Keratinocyte (primary cell): ENCODE results near the gene CLDN11.

Experiments
- EZH2 ChIP-seq: IDR thresholded peaks from one replicate; pipeline ENCODE4 v1.6.1; 2012; ENCODE audit warnings: inconsistent platforms, mild to moderate bottlenecking, low read length, moderate library complexity
- TF ChIP-seq, protein P1 (sequence below), 3 experiments: IDR thresholded peaks in 1 of 3; conservative IDR thresholded peaks in 1 of 3; optimal IDR thresholded peaks in 1 of 3; 2 replicates in 2 of 3; 3 replicates in 1 of 3; pipeline versions ENCODE3 to v1.5.1; 2011; ENCODE audit warnings: low read length in 3 of 3, mild to moderate bottlenecking in 3 of 3, moderate library complexity in 2 of 3, control low read depth in 1 of 3, inconsistent platforms in 1 of 3; ENCODE audit not compliant: insufficient read depth in 2 of 3; ENCODE audit errors: extremely low read depth in 1 of 3

DNA sequence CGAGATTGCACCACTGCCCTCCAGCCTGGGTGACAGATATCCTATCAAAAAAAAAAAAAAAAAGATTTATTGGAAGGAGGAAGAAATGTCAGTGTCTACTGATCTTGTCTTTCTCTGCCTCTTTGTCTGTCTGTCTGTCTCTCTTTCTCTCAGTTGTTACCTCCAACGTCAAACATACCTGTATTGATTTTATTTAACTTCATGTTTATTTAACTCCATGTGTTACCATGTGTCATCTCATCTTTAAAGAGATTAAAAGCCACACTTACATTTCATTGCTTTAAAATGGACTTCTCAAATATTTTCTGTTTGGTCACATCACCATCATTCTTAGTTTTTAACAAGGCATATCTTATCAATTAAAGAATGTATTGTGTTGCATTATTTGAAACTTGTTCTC lies 9.4 kb downstream of the CLDN11 start:
- TF ChIP-seq, protein P1, sequence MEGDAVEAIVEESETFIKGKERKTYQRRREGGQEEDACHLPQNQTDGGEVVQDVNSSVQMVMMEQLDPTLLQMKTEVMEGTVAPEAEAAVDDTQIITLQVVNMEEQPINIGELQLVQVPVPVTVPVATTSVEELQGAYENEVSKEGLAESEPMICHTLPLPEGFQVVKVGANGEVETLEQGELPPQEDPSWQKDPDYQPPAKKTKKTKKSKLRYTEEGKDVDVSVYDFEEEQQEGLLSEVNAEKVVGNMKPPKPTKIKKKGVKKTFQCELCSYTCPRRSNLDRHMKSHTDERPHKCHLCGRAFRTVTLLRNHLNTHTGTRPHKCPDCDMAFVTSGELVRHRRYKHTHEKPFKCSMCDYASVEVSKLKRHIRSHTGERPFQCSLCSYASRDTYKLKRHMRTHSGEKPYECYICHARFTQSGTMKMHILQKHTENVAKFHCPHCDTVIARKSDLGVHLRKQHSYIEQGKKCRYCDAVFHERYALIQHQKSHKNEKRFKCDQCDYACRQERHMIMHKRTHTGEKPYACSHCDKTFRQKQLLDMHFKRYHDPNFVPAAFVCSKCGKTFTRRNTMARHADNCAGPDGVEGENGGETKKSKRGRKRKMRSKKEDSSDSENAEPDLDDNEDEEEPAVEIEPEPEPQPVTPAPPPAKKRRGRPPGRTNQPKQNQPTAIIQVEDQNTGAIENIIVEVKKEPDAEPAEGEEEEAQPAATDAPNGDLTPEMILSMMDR (optimal IDR thresholded peaks at IDR 0.05 in 1 of 3, IDR thresholded peaks at IDR 0.05 in 1 of 3, conservative IDR thresholded peaks at IDR 0.05 in 1 of 3; ENCODE audit: extremely low read depth in 1 of 3, insufficient read depth in 2 of 3, low read length in 3 of 3): no peak
- TF ChIP-seq EZH2: no peak
